Stomach smooth muscle (tissue), 2 donors: Measurements from ENCODE around the gene RETREG1.

Source experiments
- H3K27ac ChIP-seq: one replicate; pipeline ENCODE4 v1.7.0; 2013; ENCODE audit warnings: mild to moderate bottlenecking, low read length, inconsistent platforms
- H3K27me3 ChIP-seq, 2 donors: one replicate each; pipeline ENCODE4 v1.7.0; 2013; ENCODE audit warnings: low read length in 2 of 2; ENCODE audit not compliant: insufficient read depth in 2 of 2, control insufficient read depth in 1 of 2
- H3K36me3 ChIP-seq, 2 donors: one replicate each; pipeline ENCODE4 v1.7.0; 2013; ENCODE audit warnings: low read length in 2 of 2; ENCODE audit not compliant: control insufficient read depth in 2 of 2, insufficient read depth in 2 of 2
- H3K4me1 ChIP-seq: one replicate; pipeline ENCODE4 v1.7.0; 2013; ENCODE audit warnings: low read length; ENCODE audit not compliant: control insufficient read depth, insufficient read depth
- H3K4me3 ChIP-seq, 2 donors: one replicate each; pipeline ENCODE4 v1.7.0; 2013; ENCODE audit warnings: low read length in 2 of 2
- H3K9ac ChIP-seq, 2 donors: one replicate each; pipeline ENCODE4 v1.7.0; 2013; ENCODE audit warnings: low read length in 2 of 2, mild to moderate bottlenecking in 1 of 2
- H3K9me3 ChIP-seq, 2 donors: one replicate each; pipeline ENCODE4 v1.7.0; 2013; ENCODE audit warnings: low read length in 2 of 2; ENCODE audit not compliant: control insufficient read depth in 2 of 2
- donor health status: healthy.
- donor health status: Pancreatic carcinoma.

RETREG1 gene

GRCh38 chr5:16567365-16567764 lies 49.4 kb downstream of the RETREG1 start:
- Histone ChIP-seq H3K9ac (no peak overlapping the region), H3K27ac (no peak overlapping the region), H3K9me3 (no peaks in the 10 kb centered on the region), H3K4me3 (no peak overlapping the region), H3K27me3 (no peaks in the 10 kb centered on the region), H3K4me1 (peaks cover 9% of the 10 kb centered on the region), H3K36me3 (no peaks in the 10 kb centered on the region)

DNA sequence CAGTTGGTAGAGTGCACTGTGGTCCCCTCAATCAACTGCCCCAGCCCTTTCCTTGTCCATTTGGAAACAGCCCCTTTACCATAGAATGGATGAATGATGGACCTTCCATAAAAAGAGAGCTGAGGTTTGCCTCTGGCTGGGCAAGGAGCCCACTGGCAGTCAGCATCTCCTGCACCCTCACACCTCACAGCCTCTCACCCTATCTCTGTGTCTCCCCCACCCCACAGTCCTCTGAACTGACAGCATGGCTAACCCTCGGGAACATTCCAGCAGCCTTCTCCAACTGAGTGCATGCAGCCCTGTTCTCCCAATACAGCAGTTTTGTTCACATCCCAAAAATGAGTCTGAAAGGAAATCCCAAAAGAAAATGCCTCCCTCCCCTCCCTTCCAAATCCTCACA lies 51.7 kb downstream of the RETREG1 start:
- Histone ChIP-seq H3K4me3 (no peak overlapping the region), H3K27me3 (no peaks in the 10 kb centered on the region), H3K4me1 (peaks cover 3% of the 10 kb centered on the region), H3K27ac (no peak overlapping the region), H3K9me3 (no peaks in the 10 kb centered on the region), H3K36me3 (no peaks in the 10 kb centered on the region), H3K9ac (no peak overlapping the region)

DNA sequence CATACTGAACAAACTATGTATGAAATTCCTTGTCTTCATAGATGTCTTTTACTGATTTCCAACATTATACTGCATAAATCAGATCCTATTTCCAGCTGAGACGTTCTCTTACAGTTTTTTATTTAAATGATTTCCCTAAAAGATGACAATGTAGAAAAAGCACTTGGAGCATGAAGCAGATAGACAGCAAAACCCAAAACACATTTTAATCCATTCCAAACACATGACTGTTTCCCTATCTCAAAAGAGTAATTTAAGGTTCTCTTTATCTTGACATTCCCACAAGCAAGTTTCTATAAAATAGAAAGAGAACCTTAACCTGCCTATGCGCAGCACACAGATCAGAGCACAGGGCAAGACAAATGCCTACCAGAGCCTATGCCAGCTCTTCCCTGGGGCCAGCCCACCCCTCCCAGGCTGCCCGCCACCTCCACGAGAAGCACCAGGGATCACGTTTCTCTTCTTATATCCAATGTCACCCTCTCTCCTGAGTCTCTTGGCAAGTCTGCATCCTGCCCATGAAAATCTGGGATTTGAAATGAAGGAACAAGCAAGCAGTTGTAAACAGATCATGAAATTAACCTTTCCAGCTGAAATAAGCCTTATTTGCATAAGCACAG lies 52.4 kb downstream of the RETREG1 start:
- no peaks in the 10 kb centered on the region for H3K27me3 ChIP-seq
- H3K4me3 ChIP-seq, result no peak overlapping the region
- peaks cover 3% of the 10 kb centered on the region for H3K4me1 ChIP-seq
- no peaks in the 10 kb centered on the region for H3K36me3 ChIP-seq
- no peaks in the 10 kb centered on the region for H3K9me3 ChIP-seq
- no peak overlapping the region for H3K9ac ChIP-seq
- H3K27ac ChIP-seq, result no peak overlapping the region

DNA sequence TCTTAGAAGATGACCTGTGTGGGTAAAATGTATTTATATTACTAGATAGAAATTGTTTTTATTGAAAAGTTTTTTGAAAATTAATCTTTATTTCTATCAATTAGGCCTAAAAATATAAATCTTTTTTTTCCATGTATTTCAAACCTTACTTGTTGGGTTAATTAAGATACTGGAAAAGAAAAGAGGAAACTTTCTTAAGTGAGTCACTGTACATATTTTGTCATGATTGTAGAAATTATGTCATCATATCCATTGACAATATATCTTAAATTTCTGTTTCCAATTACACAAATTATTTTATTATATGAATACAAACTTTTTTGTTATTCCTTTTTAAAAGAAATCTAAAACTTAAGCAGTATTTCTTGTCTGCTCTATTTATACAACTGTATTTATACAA lies 53.1 kb downstream of the RETREG1 start:
- no peaks in the 10 kb centered on the region for H3K9me3 ChIP-seq
- no peaks in the 10 kb centered on the region for H3K4me1 ChIP-seq
- H3K27me3 ChIP-seq, result no peaks in the 10 kb centered on the region
- H3K27ac ChIP-seq, result no peak overlapping the region
- no peak overlapping the region for H3K4me3 ChIP-seq
- H3K9ac ChIP-seq, result no peak overlapping the region
- no peaks in the 10 kb centered on the region for H3K36me3 ChIP-seq

- no peak overlapping the region for H3K9ac ChIP-seq
- no peak overlapping the region for H3K27ac ChIP-seq
- no peaks in the 10 kb centered on the region for H3K36me3 ChIP-seq
- H3K27me3 ChIP-seq, result no peaks in the 10 kb centered on the region
- H3K9me3 ChIP-seq, result no peaks in the 10 kb centered on the region
- no peak overlapping the region for H3K4me3 ChIP-seq
- no peaks in the 10 kb centered on the region for H3K4me1 ChIP-seq
Observed at GRCh38 chr5:16561660-16562059, 55.1 kb downstream of the RETREG1 start.

DNA sequence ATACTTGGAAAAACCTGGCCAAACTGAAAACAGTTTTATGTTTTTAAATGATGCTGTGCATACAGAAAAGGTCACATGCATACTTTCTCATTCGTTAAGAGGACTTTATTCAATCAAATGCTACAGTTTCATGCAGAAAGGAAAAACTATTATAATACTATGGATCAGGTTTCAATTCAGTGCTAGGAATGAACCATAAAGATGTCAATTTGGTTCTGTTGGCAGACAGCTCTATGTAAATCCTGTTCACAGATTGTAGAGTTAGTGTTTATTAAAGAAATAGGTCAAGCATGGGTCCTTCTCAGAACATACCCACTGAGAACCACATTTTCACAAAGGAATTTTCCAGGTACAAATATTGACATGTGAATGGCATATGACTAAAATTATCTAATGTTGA lies 57.1 kb downstream of the RETREG1 start:
- H3K4me1 ChIP-seq, result no peaks in the 10 kb centered on the region
- no peak overlapping the region for H3K27ac ChIP-seq

GRCh38 chr5:16558984-16559629 lies 57.7 kb downstream of the RETREG1 start:
- Histone ChIP-seq H3K9ac (no peak overlapping the region), H3K9me3 (no peaks in the 10 kb centered on the region), H3K4me3 (no peak overlapping the region), H3K4me1 (no peaks in the 10 kb centered on the region), H3K27ac (no peak overlapping the region), H3K36me3 (no peaks in the 10 kb centered on the region), H3K27me3 (no peaks in the 10 kb centered on the region)

More for the DNA sequence above, 57.1 kb downstream of the RETREG1 start:
- Histone ChIP-seq H3K27me3 (no peaks in the 10 kb centered on the region), H3K9ac (no peak overlapping the region), H3K9me3 (no peaks in the 10 kb centered on the region), H3K36me3 (no peaks in the 10 kb centered on the region), H3K4me3 (no peak overlapping the region)

GRCh38 chr5:16557477-16557876 lies 59.3 kb downstream of the RETREG1 start:
- Histone ChIP-seq H3K9me3 (no peaks in the 10 kb centered on the region), H3K4me1 (no peaks in the 10 kb centered on the region), H3K36me3 (no peaks in the 10 kb centered on the region), H3K9ac (no peak overlapping the region), H3K27me3 (no peaks in the 10 kb centered on the region), H3K27ac (no peak overlapping the region), H3K4me3 (no peak overlapping the region)

DNA sequence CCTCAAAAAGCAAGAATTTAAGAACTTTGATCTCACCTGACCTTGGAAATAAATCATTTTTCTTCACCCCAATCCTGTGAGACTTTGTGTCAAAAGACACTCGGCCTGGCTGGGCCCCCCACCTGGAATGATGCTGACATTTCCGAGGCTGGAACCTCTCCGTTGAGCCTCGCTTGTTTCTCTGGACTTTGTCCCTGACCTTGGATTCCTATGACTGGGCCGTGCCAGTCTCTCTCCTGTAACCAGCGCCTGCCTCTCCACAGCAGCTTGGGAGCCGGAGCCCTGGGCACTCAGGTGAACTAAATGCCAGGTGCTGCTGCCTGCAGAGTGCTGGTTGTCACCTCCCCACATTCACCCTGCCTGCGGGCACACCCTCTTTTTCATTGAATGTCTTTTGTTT lies 62.7 kb downstream of the RETREG1 start:
- Histone ChIP-seq H3K9me3 (no peaks in the 10 kb centered on the region), H3K4me3 (no peak overlapping the region), H3K9ac (no peak overlapping the region), H3K27me3 (no peaks in the 10 kb centered on the region), H3K36me3 (no peaks in the 10 kb centered on the region), H3K4me1 (no peaks in the 10 kb centered on the region), H3K27ac (no peak overlapping the region)

DNA sequence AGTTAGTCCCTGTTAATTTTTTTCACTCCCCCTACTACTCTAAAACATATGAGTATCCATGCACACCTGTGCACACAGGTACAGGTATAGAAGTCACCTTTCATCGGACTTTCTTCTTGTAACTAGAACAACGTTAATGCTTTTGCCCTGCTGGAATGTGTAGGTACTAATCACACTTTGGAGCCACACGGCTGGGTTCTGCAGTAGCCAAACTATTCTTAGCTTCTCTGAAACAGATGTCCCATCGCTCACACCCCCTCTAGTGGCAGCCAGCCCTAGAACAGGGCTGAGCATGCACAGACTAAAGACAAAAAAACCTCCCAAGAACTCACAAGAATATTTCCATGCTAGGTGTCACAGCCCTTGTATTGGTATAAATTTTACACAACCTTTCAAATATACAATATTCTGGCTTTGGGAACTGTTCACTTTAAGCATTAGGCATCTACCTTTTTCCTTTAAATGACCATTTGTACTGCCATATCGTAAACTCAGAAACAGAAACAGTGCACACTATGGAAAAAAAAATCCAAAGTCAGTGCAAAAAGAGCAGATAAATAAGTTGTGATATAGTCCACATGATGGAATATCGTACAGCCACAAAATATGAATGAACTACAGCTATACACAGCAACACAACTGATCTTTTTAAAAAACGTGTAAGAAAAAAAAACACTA lies 64.0 kb downstream of the RETREG1 start:
- no peak overlapping the region for H3K9ac ChIP-seq
- no peak overlapping the region for H3K4me3 ChIP-seq
- no peaks in the 10 kb centered on the region for H3K9me3 ChIP-seq
- no peak overlapping the region for H3K27ac ChIP-seq
- H3K4me1 ChIP-seq, result no peaks in the 10 kb centered on the region
- H3K36me3 ChIP-seq, result no peaks in the 10 kb centered on the region
- H3K27me3 ChIP-seq, result no peaks in the 10 kb centered on the region

DNA sequence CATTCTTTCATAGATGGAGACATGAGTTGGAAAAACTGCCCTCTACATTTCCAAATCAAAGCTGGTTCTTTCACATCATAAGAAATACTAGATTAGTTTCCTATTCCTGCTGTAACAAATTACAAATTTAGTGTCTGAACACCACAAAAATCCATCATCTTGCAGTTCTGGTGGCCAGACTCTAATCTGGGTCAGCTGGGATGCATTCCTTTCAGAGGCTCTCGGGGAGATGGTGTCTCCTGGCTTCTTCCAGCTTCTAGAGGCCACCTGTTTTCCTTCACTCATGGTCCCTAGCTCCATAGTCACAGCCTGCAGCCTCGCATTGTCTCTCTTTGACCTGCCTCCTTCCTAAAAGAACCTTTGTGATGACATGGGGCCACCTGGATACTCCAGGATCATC lies 65.2 kb downstream of the RETREG1 start:
- Histone ChIP-seq H3K4me1 (no peaks in the 10 kb centered on the region), H3K27me3 (no peaks in the 10 kb centered on the region), H3K36me3 (no peaks in the 10 kb centered on the region), H3K9me3 (no peaks in the 10 kb centered on the region), H3K27ac (no peak overlapping the region), H3K4me3 (no peak overlapping the region), H3K9ac (no peak overlapping the region)
